HG03520 (cell line): ENCODE data around the gene GAL3ST2.
"Not testable (repeated sequence)": the region's sequence is repeated elsewhere in the genome, so short reads cannot be mapped to it uniquely, and the experiment has no call there.

Experiments used
- ATAC-seq: cut with Tn5 transposase; IDR thresholded peaks from one replicate; pipeline ENCODE4 v1.9.1; 2021; ENCODE audit warnings: mild to moderate bottlenecking, moderate library complexity; ENCODE audit not compliant: unreplicated experiment

GAL3ST2 gene

DNA sequence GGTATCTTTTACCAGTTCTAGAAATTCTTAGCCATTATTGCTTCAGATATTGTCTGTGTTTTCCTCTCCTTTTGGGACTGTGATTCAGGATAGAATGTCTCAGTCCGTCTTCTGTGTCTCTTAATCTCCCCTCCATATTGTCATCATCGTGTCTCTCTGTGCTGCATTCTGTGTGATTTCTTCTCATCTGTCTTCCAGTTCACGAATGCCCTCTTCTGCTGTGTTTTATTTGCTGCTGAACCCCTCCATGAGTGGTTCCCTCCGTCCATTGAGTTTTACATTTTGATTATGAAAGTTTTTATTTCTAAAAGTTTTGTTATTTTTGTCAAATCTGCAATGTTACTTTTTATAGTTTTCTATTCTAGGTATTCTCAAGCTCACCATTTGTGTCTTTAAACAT is 30.5 kb upstream of the GAL3ST2 start:
- no peak for ATAC-seq

DNA sequence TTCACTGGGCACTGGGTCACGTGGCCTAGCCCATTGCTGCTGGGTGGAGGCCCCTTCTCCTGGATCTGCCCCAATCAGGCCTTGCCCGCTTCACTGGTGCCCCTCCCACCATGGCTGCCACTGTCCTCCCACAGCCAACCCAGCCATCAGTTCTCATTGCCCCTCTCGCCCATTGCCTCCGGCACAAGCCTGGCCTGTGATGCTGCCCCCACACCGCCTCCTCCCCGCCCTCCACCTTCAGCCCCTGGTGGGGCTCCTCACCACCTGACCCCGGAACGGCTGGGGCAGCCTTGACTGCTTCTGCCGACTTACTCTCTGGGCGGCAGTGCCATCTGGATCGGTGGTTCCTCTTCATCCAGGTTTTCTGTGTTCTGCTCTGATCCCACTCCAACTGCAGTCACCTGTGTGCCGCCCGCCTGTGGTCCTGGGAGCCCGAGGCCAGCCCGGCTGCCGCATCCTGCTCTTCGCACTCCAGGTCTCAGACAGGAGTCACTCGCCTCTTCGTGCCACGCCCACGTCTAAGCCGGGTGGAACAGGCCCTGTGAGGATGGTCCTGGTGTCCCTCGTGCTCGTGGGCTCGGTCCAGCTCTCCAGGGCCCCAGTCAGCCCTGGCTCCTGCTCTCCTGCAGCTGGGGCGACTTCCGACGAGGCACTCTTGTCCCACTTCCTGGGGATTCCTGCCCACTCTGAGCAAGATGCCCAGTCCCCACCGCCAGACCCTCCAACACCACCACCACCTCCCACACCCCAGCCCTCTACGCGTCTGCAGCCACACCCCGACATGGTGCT is 28.0 kb upstream of the GAL3ST2 start:
- no peak for ATAC-seq

DNA sequence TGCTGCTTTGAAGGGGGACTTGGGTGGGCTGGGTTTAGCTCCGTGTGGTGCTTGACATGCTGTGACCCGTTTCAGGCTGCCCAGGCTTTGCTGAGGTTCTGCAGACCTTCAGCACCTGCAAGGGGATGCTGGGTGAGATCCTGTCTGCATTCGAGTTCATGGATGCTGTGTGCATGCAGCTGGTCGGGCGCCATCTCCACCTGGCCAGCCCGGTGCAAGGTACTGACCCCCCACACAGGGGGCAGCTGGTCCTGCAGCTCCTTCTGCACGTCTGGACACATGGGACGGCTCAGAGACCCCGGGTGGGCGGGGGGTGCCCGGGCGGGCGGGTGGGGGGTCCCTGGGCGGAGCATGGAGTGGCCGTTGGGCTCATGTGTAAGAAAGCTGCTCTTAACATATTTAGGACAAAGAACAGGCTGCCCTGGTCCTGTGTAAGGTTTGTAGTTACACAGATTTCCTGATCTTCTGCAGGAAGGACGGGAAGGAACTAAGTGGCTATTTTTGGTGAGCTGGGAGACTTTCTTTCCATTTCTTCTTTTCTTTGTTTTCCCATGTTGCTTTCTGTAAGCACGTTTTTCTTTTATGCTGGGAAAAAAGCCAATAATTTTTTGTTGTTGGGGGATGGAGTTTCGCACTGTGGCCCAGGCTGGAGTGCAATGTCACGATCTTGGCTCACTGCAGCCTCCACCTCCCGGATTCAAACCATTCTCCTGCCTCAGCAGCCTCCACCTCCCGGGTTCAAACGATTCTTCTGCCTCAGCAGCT is 26.4 kb upstream of the GAL3ST2 start:
- no peak for ATAC-seq

DNA sequence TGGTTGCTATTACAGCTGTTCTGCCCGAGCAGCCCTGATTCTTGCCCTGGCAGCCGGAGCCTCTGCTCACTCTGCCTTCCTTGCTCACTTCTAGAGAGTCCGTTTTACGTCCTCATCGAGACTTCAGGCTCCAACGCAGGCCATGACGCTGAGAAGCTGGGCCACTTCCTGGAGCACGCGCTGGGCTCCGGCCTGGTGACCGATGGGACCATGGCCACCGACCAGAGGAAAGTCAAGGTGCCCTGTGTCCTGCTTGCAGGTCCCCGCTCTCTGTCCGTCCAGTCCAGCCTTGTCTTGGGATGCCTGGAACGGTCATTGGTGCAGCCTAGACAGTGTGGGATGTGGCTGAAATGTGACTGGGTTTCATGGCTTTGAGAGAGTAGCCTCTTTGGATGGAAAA is 25.5 kb upstream of the GAL3ST2 start:
- ATAC-seq: no peak

DNA sequence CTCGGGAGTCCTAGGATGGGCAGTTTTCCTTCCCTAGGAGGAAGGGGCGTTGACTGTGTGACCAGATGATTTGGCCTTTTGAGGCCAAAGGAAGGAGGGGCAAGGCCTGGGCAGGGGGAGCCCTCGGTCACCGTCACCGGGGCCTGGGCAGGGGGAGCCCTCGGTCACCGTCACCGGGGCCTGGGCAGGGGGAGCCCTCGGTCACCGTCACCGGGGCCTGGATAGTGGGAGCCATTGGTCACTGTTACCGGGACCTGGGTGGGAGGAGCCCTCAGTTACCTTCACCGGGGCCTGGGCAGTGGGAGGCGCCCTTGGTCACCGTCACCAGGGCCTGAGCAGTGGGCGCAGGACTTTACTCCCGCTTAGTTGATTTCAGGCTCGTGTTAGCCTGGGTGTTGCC is 24.8 kb upstream of the GAL3ST2 start:
- no peak for ATAC-seq

DNA sequence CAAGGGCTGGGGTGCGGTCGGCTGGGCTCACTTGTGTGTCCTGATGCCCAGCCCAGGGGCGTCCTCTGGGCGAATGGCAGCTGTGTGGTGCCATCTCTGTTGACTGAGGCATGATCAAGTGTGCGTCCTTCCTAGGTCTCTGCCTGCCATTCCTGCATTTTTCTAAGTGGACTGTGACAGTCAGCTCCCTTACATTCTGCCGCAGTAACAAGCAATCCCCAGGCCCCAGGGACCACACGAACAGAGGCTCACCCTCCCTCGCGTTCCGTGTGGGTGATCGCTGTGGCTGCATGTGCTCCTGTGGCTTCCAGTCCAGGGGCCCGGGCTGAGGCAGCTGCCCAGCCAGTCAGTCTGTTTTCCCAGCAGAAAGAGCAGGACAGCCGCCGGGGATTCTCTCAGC is 24.4 kb upstream of the GAL3ST2 start:
- ATAC-seq: no peak

DNA sequence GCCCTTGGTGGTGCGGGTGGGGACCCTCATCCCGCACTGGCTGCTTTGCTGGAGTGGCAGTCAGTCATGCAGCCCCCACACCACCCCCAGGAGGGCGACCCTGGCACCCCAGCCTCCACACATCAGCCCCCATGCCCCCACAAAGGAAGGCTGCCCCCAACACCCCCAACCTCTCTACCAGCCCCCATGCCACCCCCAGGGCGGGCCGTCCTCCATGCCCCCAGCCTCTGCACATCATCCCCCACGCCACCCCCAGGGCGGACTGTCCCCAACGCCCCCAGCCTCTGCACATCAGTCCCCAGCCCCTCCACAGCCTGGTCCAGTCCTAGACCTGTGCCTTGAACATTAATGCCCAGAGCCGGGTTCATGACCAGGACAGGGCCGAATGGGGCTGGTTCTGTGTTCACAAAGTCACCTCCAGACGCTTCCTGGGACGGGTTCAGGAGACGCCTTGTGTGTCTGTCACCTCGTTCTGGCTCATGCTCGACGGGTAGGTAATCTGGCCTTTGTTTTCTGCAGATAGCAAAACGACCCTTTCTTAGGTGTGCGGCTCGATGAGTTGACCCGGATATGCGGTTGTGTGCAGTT is 23.8 kb upstream of the GAL3ST2 start:
- ATAC-seq: no peak

DNA sequence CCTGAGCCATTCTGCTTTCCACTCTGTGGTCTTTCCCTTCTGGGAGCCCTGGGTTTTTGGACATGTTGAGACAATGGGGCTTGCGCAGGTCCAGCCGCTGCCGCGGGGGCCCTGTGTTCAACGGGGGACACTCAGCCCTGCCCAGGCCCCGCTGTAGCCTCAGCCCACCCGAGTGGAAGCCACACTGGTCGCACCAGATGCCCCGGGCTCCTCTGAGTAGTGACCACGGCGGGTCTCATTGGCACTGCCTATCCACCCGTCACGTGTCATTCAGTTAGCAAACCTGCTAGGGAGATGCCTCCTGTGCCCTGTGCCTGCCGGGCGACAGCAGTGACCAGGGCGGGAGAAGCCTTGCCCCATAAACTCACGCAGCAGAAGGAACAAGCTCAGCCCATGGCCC is 23.1 kb upstream of the GAL3ST2 start:
- no peak for ATAC-seq

DNA sequence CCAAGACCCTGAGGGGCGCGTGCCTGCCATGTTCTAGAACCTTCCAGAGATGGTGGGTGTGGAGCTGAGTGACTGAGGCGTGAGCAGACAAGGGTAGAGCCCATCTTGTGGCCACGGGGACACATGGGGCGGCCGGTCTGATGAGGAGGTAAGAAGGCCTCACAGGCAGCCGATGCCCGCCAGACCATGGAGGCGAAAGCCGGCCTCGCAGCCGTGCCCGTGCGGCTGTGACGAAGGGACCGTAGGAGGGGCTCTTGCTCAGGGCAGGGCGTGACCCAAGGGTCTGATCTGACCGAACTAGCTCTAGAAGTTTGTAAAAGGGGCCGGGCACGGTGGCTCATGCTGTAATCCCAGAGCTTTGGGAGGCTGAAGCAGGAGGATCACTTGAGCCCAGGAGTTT is 22.6 kb upstream of the GAL3ST2 start:
- no peak for ATAC-seq

DNA sequence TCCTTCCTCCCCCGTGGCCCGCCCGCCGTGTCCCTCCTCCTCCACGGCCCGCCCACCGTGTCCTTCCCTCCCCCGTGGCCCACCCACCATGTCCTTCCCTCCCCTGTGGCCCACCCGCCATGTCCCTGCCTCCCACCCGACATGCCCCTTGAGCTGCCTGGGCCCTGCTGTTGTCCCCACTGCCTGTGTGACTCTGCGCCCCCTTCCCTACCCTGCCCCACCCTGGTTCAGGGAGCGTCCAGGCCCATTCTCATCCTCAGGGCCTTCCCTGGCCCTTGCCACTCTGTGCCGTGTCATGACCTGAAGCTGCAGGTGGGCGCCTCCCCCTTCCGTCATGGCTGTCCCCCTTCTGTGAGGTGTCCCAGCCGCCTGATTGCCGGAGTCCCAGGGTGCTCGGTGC is 21.5 kb upstream of the GAL3ST2 start:
- ATAC-seq: no peak

DNA sequence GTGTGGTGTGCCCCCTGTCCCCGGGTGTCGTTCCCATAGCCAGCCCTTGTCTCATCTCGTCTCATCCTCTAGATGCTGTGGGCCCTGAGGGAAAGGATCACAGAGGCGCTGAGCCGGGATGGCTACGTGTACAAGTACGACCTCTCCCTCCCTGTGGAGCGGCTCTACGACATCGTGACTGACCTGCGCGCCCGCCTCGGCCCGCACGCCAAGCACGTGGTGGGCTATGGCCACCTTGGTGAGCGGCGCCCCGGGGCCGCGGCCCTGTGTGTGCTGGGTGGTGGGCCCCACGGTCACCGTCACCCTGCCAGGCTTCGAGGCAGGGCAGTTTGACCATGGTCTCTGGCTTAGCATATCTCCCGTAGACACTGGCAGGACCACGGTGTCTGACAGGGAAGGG is 20.8 kb upstream of the GAL3ST2 start:
- ATAC-seq: no peak

DNA sequence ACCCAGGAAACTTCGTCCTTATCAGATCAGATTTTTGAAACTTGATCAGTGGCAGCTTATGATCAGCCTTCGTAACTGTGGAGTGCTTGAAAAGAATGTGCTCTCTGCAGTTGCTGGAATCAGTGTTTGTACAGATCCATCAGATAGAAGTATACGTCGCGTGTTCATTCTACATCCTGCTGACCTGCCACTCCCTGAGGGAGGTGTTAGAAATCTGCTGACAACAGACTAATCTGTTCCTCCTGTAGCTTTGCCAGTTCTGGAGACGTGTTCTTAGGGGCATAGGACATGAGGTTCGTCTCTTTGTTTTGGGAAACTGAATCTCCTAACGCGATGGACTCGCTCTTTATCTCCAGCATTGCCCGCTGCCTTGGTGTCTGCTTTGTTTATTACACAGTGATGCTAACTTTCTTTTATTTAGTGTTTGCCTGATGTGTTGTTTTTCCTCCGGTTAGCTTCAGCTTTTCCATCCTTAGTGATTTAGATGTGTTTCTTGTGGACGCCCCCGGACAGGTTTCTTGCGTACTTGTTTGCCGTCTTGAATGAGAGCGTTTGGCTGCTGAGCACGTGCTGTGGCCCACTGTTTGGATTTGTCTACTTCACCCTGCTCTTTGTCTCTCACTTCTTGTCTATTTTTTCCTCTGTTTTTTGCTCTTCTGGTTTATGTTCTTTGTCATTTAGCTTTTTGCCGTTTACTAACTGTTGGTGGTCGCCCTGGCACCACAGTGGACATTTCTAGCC is 17.4 kb upstream of the GAL3ST2 start:
- ATAC-seq: no peak

DNA sequence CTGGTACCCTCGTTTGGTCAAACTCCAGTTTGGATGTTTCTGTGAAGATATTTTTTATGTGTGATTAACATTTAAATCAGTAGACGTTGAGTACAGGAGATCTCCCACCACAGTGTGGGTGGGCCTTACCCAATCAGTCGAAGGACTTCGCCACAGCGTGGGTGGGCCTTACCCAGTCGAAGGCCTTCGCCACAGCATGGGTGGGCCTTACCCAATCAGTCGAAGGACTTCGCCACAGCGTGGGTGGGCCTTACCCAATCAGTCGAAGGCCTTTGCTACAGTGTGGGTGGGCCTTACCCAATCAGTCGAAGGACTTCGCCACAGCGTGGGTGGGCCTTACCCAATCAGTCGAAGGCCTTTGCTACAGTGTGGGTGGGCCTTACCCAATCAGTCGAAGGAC is 16.7 kb upstream of the GAL3ST2 start:
- not testable (repeated sequence) for ATAC-seq

DNA sequence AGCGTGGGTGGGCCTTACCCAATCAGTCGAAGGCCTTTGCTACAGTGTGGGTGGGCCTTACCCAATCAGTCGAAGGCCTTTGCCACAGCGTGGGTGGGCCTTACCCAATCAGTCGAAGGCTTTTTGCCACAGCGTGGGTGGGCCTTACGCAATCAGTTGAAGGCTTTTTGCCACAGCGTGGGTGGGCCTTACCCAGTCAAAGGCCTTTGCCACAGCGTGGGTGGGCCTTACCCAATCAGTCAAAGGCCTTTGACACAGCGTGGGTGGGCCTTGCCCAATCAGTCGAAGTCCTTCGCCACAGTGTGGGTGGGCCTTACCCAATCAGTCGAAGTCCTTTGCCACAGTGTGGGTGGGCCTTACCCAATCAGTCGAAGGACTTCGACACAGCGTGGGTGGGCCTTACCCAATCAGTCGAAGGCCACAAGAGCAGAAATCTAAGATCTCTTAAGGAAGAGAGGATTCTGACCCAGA is 16.3 kb upstream of the GAL3ST2 start:
- ATAC-seq: no peak

DNA sequence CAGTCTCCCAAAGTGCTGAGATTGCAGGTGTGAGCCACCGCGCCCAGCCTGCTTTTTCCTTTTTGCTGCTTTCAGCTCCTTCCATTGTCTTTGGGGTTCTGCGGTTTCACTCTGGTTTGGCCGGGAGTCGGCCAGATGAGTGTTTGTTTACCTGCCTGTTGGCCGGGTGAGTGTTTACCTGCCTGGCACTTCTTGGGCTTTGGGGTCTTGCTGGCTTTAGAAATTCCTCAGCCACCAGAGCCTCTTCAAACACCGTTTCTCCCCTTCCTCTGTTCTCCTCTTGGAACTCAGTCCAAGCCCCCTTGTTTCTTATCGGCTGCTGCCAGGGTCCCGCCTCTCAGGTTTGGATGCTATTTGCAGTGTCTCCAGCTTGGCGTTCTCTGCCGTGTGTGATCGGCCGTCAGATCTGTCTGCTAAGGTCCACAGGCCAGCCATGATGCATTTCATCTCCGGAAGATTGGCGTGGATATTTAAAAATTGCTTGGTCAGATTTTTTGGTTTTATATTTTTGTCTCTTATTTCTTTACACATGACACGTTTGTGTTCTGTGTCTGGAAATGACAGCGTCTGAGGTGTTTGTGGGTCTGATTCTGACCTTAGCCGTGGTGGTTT is 14.2 kb upstream of the GAL3ST2 start:
- ATAC-seq: no peak

DNA sequence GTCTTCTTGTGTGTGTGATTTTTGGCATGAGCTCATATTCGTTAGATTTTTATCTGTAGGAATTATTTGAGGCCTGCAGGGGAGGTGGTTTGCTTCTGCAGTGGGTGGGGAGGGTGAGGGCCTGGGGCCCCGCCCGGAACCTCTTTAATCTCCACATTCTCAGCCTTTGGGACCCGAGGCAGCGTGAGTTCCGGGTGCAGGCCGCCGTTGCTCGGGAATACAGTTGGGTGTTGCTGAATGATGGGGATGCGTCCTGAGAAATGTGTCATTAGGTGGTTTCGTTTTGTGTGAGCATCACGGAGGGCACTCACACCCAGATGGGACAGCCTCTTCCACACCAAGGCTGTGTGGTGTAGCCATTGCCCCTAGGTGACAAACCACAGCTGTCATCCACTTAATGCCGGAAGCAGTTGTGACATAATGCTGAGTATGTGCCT is 13.7 kb upstream of the GAL3ST2 start:
- no peak for ATAC-seq

DNA sequence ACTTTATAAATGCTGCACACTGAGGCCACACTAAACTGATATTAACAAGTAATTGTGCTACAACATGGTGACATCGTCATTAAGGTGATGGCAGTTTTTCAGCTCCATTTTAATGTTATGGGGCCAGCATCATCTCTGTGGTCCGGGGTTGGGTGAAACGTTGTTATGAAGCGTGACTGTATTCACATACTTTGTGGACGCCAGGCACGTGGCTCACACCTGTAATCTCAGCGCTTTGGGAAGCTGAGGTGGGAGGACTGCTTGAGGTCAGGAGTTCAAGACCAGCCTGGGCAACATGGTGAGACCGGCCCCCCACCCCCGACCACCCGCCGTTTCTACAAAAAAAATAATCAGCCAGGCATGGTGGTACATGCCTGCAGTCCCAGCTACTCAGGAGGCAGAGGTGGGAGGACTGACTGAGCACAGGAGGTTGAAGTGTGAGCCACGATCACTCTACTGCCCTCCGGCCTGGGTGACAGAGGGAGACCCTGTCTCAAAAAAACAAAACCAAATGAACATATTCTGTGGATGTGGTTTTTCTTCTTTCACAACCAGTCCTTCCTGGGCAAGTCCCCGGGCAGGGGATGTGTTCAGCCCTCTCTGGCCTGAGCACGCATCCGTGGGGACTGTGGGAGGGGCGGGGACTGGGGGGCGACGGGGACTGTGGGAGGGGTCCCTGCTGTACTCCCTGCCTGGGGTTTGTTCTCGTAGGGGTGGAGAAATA is 12.9 kb upstream of the GAL3ST2 start:
- ATAC-seq: no peak

DNA sequence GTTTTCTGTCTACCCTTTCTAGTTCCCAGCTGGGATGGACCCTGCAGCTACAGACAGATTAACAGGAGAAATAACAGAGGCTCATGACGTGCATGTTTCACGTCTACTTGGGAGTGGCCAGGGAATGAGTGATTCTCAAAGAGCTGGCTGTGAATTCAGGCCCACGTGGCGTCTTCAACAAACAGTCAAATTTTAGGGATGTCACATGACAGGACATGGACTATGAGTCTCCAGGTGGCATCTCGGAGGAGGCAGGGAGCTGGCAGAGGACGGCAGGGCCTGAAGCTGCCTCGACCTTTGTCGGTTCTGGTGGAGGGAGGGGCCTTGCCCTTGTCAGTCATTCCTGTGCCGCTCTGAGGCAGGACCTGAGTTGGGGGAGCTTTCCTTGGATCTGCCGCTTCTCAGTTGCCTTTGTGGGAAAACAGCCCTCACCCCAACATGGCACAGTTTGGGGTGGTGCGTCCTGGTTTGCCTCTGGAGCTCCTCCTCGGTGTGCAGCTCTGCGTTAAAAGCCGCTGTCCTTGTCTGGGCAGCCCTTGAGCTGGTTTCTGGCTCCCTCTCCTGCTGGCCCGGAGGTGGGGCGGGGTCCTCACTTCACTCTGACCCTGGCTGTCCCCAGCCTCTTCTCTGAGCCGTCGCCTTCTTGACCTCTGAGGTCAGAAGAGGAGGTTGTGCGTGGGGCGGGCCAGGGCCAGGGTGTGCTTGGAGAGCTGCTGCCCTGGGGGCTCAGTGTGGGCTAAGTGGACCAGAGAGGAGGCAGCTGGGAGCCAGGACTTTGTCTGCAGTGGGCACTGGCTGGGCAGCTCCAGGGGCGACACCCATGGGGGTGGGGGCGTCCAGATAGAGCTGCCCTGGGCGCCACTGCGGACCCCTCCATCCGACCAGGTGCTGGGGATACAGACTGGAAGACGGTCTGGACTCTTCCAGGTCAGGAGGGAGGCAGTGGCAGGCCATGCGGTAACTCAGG is 12.1 kb upstream of the GAL3ST2 start:
- ATAC-seq: no peak
